Measurements from ENCODE around the gene SLC30A4. TPM values are rescaled to one million over a fixed set of nuclear protein-coding genes. Genes with fewer than 3 reads are reported as not detected.

SLC30A4 gene
- total and polyA plus RNA-seq, 2 of the 8 experiments (the other 6 are each of a cell fraction or from before 2014, with no cell fraction given), result under 0.01 to 0.07 TPM

DNA sequence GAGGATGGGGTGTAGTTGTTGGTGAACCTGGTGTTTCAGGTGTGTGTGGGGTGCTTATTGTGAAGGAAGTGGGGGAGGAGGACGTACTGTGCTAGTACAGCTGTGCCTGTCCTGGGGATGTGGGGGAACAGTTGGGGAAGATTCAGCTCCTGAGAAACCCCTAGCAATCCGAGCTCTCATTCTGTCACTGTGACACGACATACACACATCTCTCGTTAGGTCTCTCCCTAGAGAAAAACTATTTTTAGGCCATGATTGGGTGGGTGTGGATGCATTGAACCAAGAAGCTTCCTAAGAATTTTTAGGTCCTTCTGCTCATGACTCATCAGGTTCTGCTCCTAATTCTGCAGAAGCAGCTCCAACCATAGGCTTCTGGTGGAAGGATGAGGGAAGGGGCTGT, 54.3 kb downstream of the SLC30A4 start:
- Histone ChIP-seq H3K23me2 (ENCODE audit: low read depth, low read length) (peaks cover 5% of the 10 kb centered on the region; the same call in 1 of the 2 replicates), H3K23ac (ENCODE audit: insufficient read length) (no peak overlapping the region), H3K9ac (replicated peaks in 1 of 4; ENCODE audit: extremely low read depth in 1 of 4, low read depth in 3 of 4, low read length in 3 of 4) (no peak overlapping the region), H2AK5ac (ENCODE audit: low read depth, low read length) (no peak overlapping the region), H2BK20ac (ENCODE audit: low read length) (no peak overlapping the region), H3K79me2 (ENCODE audit: control insufficient read depth in 1 of 2, insufficient read depth in 2 of 2, low read length in 2 of 2) (no peaks in the 10 kb centered on the region), H3K4me1 (replicated peaks in 1 of 4; ENCODE audit: control insufficient read depth in 3 of 4, insufficient read depth in 4 of 4, low read length in 3 of 4) (peaks cover 0 to 8% (median 6%) of the 10 kb centered on the region in 4 experiments; a peak in 4 of 7 replicates), H2BK5ac (ENCODE audit: low read depth, low read length) (no peak overlapping the region), H2AFZ (ENCODE audit: low read length) (no peak overlapping the region), H3K79me1 (ENCODE audit: low read depth, low read length) (no peaks in the 10 kb centered on the region), H4K20me1 (replicated peaks in 1 of 2; ENCODE audit: control insufficient read depth in 1 of 2, insufficient read depth in 2 of 2, low read length in 2 of 2) (peaks cover 8 to 21% of the 10 kb centered on the region in 2 experiments), H3K9me3 (ENCODE audit: insufficient read depth in 2 of 2, low read depth in 1 of 2, low read length in 1 of 2) (0 out of 4 replicates have a peak, but pooled peaks cover 0 to 2% of the 10 kb centered on the region in 2 experiments), H2BK15ac (ENCODE audit: low read length) (no peak overlapping the region), H3K27me3 (replicated peaks in 1 of 4; ENCODE audit: control insufficient read depth in 3 of 4, extremely low read depth in 1 of 4, insufficient read depth in 3 of 4, low read length in 3 of 4) (peaks cover 65 to 85% (median 82%) of the 10 kb centered on the region in 4 experiments), H3K4me3 (ENCODE audit: extremely low read depth in 1 of 4, insufficient read depth in 2 of 4, low read depth in 3 of 4, low read length in 4 of 4) (no peak overlapping the region), H2BK120ac (replicated peaks; ENCODE audit: low read depth, low read length) (no peak overlapping the region), H2BK12ac (ENCODE audit: low read depth, low read length) (no peak overlapping the region), H4K5ac (ENCODE audit: insufficient read length, low read depth, low read length) (no peak overlapping the region), H3K27ac (ENCODE audit: low read depth, low read length) (no peak overlapping the region), H4K91ac (replicated peaks; ENCODE audit: insufficient read length, low read length) (no peak overlapping the region), H4K8ac (ENCODE audit: extremely low read depth, insufficient read depth, low read length) (no peak overlapping the region), H3K18ac (ENCODE audit: extremely low read depth, low read length) (no peak overlapping the region), H3K56ac (replicated peaks; ENCODE audit: insufficient read length, low read depth, low read length) (no peak overlapping the region), H3K36me3 (ENCODE audit: control insufficient read depth in 2 of 4, insufficient read depth in 4 of 4, low read length in 3 of 4) (no peaks in the 10 kb centered on the region), H3K4ac (replicated peaks; ENCODE audit: insufficient read length, low read depth, low read length) (no peak overlapping the region), H3K4me2 (ENCODE audit: insufficient read depth in 1 of 2, low read depth in 2 of 2, low read length in 2 of 2) (no peak overlapping the region), H3K14ac (ENCODE audit: insufficient read length) (no peak overlapping the region)
- FAIRE-seq (no peak), DNase-seq (ENCODE audit: low read depth in 1 of 2, low spot score in 2 of 2) (no peak)
- WGBS, 2 experiments (ENCODE audit: extremely low coverage in 1 of 2, insufficient coverage in 1 of 2, insufficient read length in 1 of 2, insufficient replicate concordance in 2 of 2, low coverage in 1 of 2, low lambda C conversion rate in 2 of 2, missing lambda C conversion rate in 1 of 2), result 67% methylated on average over 4 of the region's 4 CpGs; no CpG with 5 or more reads in 1 of the 2 experiments
- ChIA-PET CTCF (ENCODE audit: partially characterized antibody) (interaction anchor here (1.1 to 1.7 kb wide), 2 partner anchors 11 to 37 kb away, joined by 3 to 7 read pairs; no protein-coding TSS in a partner anchor), POLR2A (ENCODE audit: partially characterized antibody) (interaction anchor here (1.0 kb wide), 1 partner anchor 9 kb away, joined by 3 read pairs; no protein-coding TSS in a partner anchor)
- TF ChIP-seq CHD2 (IDR thresholded peaks at IDR 0.05; ENCODE audit: low read length) (no peak), NANOG (IDR thresholded peaks at IDR 0.05; ENCODE audit: insufficient read depth, low read depth, low read length, poor library complexity, severe bottlenecking) (no peak), SUZ12 (IDR thresholded peaks at IDR 0.05; ENCODE audit: low read length) (0 out of 2 replicates have a peak, but pooled peaks have one; percentile 20), BACH1 (IDR thresholded peaks at IDR 0.05; ENCODE audit: low read length) (no peak), RBBP5 (IDR thresholded peaks at IDR 0.05; ENCODE audit: borderline replicate concordance, low read depth, low read length) (no peak), RXRA (IDR thresholded peaks at IDR 0.05; ENCODE audit: insufficient read depth, low read depth, low read length) (no peak)

Data from H1 (cell line).